ENCODE data around the gene LPP. TPM values are rescaled to one million over a fixed set of nuclear protein-coding genes. Genes with fewer than 3 reads are reported as not detected.

Gene LPP
- total and polyA plus RNA-seq, 2 of the 13 experiments (the other 11 are each of a cell fraction or from before 2014, with no cell fraction given): 19.2 to 29.9 TPM

DNA sequence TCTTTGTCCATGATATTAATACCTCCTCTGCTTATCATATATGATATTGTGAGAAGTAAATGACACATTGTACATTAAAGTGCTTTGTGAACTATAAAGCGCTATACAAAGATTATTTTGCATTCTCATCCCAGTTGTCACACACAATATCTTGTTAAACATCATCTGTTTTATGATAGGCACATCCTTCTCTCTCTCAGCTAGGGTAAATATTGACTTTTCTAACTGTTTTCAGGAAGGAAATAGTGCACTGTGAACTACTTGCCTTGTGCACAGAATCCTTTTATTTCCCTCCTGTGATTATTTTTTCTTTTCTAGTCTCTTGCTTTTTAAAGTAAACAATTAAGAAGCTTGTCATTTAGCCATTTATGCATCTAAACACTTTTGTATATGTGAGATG is 388.2 kb downstream of the LPP start (continued):
- TF ChIP-seq ZSCAN22 (CRISPR knock-in tag; IDR thresholded peaks at IDR 0.05) (no peak), PAXIP1 (CRISPR knock-in tag; conservative IDR thresholded peaks at IDR 0.05) (peak; percentile 82), PPARG (CRISPR knock-in tag; conservative IDR thresholded peaks at IDR 0.05) (peak; percentile 84), ELF3 (CRISPR knock-in tag; IDR thresholded peaks at IDR 0.05) (peak; percentile 95), ZFP1 (CRISPR knock-in tag; IDR thresholded peaks at IDR 0.05) (0 out of 2 replicates have a peak, but pooled peaks have one; percentile 21), RXRB (CRISPR knock-in tag; IDR thresholded peaks at IDR 0.05; ENCODE audit: borderline replicate concordance) (peak; percentile 75), GATAD2A (CRISPR knock-in tag; IDR thresholded peaks at IDR 0.05) (peak; percentile 93), PHF21A (CRISPR knock-in tag; IDR thresholded peaks at IDR 0.05) (no peak), GABPA (IDR thresholded peaks at IDR 0.05; ENCODE audit: low read depth, low read length) (no peak), GABPA (CRISPR knock-in tag; IDR thresholded peaks at IDR 0.05; ENCODE audit: low read depth) (0 out of 2 replicates have a peak, but pooled peaks have one; percentile 20), ZNF597 (CRISPR knock-in tag; IDR thresholded peaks at IDR 0.05) (no peak), TGIF2 (CRISPR knock-in tag; IDR thresholded peaks at IDR 0.05) (no peak), ZBTB46 (CRISPR knock-in tag; IDR thresholded peaks at IDR 0.05; ENCODE audit: borderline replicate concordance) (no peak), HDAC1 (CRISPR knock-in tag; IDR thresholded peaks at IDR 0.05) (peak; percentile 54), NR2F6 (IDR thresholded peaks at IDR 0.05) (peak; percentile 23; the same call in 1 of the 2 replicates), NR2F6 (CRISPR knock-in tag; IDR thresholded peaks at IDR 0.05) (peak; percentile 57)
- TF ChIP-seq, protein P1, sequence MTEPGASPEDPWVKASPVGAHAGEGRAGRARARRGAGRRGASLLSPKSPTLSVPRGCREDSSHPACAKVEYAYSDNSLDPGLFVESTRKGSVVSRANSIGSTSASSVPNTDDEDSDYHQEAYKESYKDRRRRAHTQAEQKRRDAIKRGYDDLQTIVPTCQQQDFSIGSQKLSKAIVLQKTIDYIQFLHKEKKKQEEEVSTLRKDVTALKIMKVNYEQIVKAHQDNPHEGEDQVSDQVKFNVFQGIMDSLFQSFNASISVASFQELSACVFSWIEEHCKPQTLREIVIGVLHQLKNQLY (CRISPR knock-in tag; IDR thresholded peaks at IDR 0.05): peak; percentile 29; the same call in 1 of the 2 replicates
- TF ChIP-seq, protein P2, sequence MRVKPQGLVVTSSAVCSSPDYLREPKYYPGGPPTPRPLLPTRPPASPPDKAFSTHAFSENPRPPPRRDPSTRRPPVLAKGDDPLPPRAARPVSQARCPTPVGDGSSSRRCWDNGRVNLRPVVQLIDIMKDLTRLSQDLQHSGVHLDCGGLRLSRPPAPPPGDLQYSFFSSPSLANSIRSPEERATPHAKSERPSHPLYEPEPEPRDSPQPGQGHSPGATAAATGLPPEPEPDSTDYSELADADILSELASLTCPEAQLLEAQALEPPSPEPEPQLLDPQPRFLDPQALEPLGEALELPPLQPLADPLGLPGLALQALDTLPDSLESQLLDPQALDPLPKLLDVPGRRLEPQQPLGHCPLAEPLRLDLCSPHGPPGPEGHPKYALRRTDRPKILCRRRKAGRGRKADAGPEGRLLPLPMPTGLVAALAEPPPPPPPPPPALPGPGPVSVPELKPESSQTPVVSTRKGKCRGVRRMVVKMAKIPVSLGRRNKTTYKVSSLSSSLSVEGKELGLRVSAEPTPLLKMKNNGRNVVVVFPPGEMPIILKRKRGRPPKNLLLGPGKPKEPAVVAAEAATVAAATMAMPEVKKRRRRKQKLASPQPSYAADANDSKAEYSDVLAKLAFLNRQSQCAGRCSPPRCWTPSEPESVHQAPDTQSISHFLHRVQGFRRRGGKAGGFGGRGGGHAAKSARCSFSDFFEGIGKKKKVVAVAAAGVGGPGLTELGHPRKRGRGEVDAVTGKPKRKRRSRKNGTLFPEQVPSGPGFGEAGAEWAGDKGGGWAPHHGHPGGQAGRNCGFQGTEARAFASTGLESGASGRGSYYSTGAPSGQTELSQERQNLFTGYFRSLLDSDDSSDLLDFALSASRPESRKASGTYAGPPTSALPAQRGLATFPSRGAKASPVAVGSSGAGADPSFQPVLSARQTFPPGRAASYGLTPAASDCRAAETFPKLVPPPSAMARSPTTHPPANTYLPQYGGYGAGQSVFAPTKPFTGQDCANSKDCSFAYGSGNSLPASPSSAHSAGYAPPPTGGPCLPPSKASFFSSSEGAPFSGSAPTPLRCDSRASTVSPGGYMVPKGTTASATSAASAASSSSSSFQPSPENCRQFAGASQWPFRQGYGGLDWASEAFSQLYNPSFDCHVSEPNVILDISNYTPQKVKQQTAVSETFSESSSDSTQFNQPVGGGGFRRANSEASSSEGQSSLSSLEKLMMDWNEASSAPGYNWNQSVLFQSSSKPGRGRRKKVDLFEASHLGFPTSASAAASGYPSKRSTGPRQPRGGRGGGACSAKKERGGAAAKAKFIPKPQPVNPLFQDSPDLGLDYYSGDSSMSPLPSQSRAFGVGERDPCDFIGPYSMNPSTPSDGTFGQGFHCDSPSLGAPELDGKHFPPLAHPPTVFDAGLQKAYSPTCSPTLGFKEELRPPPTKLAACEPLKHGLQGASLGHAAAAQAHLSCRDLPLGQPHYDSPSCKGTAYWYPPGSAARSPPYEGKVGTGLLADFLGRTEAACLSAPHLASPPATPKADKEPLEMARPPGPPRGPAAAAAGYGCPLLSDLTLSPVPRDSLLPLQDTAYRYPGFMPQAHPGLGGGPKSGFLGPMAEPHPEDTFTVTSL (CRISPR knock-in tag; IDR thresholded peaks at IDR 0.05; ENCODE audit: borderline replicate concordance): peak; percentile 95; the same call in 1 of the 2 replicates
